Occipital lobe (tissue), 2 donors: ENCODE measurements around the gene GLT8D2. TPM values are rescaled to one million over a fixed set of nuclear protein-coding genes. Genes with fewer than 3 reads are reported as not detected.

Source experiments
- DNase-seq: peaks from one replicate; lab custom pipeline; 2025; lab: John Stamatoyannopoulos, UW
- total RNA-seq: library from RNA; depleted of rRNA; stranded (reverse); fragments of >200 nt; gene quantifications from one replicate; pipeline ENCODE4 v1.2.3, GENCODE V29; 2014

Gene GLT8D2
- total RNA-seq, 1 donor from 2014 or later: 13.9 TPM

- no peak for DNase-seq
Observed at GRCh38 chr12:103955811-103956508, 94.0 kb downstream of the GLT8D2 start.

GRCh38 chr12:103952497-103952896 lies 97.5 kb downstream of the GLT8D2 start:
- no peak for DNase-seq

- DNase-seq: no peak
Observed at GRCh38 chr12:103948746-103949406, 101.1 kb downstream of the GLT8D2 start.

- DNase-seq: no peak
Observed at GRCh38 chr12:103947871-103948555, 102.0 kb downstream of the GLT8D2 start.

GRCh38 chr12:103944964-103945363 lies 105.0 kb downstream of the GLT8D2 start:
- DNase-seq: no peak

Other genes with a start within 250 kb of the GLT8D2 start
- gene NT5DC3, start 209.0 kb downstream of the GLT8D2 start, total RNA-seq: 32.8 TPM
- 131 TPM for gene HSP90B1, start 119.8 kb downstream of the GLT8D2 start, total RNA-seq
- gene TDG, start 84.3 kb downstream of the GLT8D2 start, total RNA-seq: 61.1 TPM
- gene HCFC2, start 14.3 kb upstream of the GLT8D2 start, total RNA-seq: 84.4 TPM
- gene NFYB, start 88.0 kb upstream of the GLT8D2 start, total RNA-seq: 48.0 TPM
- 102 TPM for gene TXNRD1, start 165.6 kb upstream of the GLT8D2 start, total RNA-seq